ENCODE measurements around the gene HMOX2.

- TF ChIP-seq FOXP1 (CRISPR knock-in tag; IDR thresholded peaks at IDR 0.05; ENCODE audit: borderline replicate concordance) (no peak), NFYB (CRISPR knock-in tag; conservative IDR thresholded peaks at IDR 0.05; ENCODE audit: low read depth) (no peak), ESRRA (CRISPR knock-in tag; IDR thresholded peaks at IDR 0.05; ENCODE audit: borderline replicate concordance) (no peak), CTCF (IDR thresholded peaks at IDR 0.05) (no peak), SMAD3 (CRISPR knock-in tag; IDR thresholded peaks at IDR 0.05; ENCODE audit: borderline replicate concordance) (no peak), NFE2L1 (CRISPR knock-in tag; IDR thresholded peaks at IDR 0.05) (no peak), EMX1 (CRISPR knock-in tag; IDR thresholded peaks at IDR 0.05) (no peak), JUN (CRISPR knock-in tag; IDR thresholded peaks at IDR 0.05) (no peak), TEAD4 (CRISPR knock-in tag; IDR thresholded peaks at IDR 0.05) (no peak), MAX (CRISPR knock-in tag; IDR thresholded peaks at IDR 0.05) (no peak)
- TF ChIP-seq, protein P1, sequence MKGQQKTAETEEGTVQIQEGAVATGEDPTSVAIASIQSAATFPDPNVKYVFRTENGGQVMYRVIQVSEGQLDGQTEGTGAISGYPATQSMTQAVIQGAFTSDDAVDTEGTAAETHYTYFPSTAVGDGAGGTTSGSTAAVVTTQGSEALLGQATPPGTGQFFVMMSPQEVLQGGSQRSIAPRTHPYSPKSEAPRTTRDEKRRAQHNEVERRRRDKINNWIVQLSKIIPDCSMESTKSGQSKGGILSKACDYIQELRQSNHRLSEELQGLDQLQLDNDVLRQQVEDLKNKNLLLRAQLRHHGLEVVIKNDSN (CRISPR knock-in tag; IDR thresholded peaks at IDR 0.05): no peak
- TF ChIP-seq, protein P2, sequence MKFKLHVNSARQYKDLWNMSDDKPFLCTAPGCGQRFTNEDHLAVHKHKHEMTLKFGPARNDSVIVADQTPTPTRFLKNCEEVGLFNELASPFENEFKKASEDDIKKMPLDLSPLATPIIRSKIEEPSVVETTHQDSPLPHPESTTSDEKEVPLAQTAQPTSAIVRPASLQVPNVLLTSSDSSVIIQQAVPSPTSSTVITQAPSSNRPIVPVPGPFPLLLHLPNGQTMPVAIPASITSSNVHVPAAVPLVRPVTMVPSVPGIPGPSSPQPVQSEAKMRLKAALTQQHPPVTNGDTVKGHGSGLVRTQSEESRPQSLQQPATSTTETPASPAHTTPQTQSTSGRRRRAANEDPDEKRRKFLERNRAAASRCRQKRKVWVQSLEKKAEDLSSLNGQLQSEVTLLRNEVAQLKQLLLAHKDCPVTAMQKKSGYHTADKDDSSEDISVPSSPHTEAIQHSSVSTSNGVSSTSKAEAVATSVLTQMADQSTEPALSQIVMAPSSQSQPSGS (CRISPR knock-in tag; IDR thresholded peaks at IDR 0.05; ENCODE audit: borderline replicate concordance, low read depth): no peak
- TF ChIP-seq, protein P3, sequence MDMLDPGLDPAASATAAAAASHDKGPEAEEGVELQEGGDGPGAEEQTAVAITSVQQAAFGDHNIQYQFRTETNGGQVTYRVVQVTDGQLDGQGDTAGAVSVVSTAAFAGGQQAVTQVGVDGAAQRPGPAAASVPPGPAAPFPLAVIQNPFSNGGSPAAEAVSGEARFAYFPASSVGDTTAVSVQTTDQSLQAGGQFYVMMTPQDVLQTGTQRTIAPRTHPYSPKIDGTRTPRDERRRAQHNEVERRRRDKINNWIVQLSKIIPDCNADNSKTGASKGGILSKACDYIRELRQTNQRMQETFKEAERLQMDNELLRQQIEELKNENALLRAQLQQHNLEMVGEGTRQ (CRISPR knock-in tag; IDR thresholded peaks at IDR 0.05): no peak
These were observed 58.1 kb downstream of the HMOX2 start for GRCh38 chr16:4534151-4534790.

Measured in WTC11 (cell line).